GM19467 (cell line): ENCODE measurements around the gene BCKDHB.
A peak's percentile ranks its signal among the peaks of the same experiment; 100 is the strongest.
"Not testable (repeated sequence)": the region's sequence is repeated elsewhere in the genome, so short reads cannot be mapped to it uniquely, and the experiment has no call there.

ENCODE experiments used
- ATAC-seq: cut with Tn5 transposase; IDR thresholded peaks from one replicate; pipeline ENCODE4 v1.9.1; 2021; ENCODE audit warnings: mild to moderate bottlenecking, moderate library complexity; ENCODE audit not compliant: unreplicated experiment

The BCKDHB gene

DNA sequence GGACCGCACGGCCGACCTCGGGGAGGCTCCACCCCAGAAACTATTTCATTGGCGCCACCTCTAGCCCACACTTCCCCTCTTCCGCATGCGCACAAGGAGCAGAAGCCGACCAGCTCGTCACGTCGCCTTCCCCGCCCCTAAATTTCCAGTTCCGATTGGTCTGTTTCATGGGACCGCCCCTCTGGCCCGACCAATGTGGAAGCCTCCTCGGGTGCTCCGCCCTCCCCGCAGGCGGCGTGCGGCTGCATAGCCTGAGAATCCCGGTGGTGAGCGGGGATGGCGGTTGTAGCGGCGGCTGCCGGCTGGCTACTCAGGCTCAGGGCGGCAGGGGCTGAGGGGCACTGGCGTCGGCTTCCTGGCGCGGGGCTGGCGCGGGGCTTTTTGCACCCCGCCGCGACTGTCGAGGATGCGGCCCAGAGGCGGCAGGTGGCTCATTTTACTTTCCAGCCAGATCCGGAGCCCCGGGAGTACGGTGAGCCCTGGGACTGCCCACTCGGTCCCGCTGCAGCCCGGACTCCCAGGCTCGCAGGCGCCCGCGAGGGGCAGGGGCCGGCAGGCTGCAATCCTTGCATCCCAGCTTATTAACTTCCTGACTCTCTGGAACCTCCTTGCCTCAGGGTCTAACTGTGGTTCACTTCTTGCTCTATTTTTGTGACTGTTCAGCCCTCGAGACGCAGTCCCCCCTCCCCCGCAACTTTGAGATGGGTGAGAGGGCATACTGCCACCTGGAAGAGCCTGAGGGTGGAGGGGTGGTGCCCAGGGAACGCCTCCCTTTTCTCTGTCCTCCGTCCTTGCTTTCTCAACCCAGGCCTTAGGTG is at the start of gene BCKDHB:
TSS of gene BCKDHB (plus strand) at position 254 of the 818 bp plus-strand sequence. CDS start at position 277, 23 bp downstream.
- peak; percentile 99 for ATAC-seq

DNA sequence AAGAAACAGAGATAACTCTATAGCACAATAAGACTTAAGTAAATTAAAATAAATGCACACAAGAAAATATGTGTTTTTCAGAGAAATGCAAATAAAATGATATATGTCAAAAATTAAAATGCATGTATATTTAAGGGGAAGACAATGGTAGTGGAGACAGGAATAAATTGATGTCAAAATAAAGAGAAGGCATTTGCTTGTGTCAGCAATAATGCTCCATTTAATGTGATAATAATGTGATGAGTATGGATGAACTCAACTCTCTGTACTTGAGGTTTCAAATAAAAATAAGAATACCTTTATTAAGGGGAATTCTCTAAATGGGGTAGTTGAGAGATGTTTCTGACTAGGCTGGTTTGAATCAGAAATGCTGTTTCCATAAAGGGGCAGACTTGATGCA is 45.7 kb upstream of the BCKDHB start:
- ATAC-seq, result no peak

DNA sequence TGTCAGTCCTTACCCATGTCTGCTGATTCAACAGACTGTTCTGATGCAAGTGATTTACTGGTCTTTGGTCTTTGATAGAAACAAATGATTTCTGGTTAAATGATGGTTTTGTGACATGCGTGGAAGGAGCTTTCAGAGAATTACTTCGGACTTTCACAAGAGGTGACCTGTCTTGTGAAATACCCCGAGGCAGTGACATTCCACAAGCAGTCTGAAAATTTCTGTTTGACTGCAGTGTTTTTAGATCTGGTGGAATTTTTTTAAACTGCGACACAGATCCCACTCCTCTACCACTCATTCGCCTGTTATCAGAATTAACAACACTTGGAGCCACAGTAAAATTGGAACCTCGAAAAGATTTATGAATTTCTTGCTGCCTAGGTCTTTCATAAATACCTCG is 38.3 kb upstream of the BCKDHB start:
- not testable (repeated sequence) for ATAC-seq

DNA sequence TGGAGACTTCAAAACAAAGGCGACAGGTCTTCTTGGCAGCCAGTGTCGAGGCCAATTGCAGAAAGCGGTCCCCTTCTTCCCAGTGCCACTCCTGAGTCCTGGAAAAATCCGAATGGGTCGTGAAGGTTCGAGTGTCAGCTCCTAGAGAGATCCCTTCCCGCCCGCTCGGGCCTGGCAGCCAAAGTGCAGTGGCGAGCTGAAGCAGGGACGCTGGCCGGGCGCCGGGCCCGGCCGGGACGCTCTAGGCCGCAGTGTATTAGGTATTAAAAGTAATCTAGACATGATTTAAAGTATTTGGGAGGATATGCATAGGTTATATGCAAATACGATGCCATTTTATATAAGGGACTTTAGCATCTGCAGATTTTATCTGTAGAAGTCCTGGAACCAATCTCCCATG is 36.0 kb upstream of the BCKDHB start:
- ATAC-seq, result not testable (repeated sequence)

DNA sequence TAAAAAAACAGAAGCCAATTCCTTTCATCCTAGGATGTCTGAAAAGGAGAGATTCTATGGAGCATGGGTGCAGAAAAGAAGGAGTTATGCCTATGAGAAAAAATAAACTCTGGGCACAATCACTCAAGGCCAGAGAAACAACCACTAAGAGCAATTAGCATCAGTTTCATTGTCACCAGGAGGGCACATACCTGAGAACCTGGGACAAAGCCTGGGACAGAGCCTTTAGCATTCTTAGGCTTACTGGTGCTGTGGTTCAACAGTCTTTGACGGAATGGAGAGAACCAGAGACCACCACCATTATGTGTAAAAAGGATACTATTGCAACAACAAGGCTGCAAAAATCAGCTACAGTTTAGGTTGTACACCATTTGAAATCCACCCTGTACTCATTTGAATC is 29.4 kb upstream of the BCKDHB start:
- no peak for ATAC-seq

DNA sequence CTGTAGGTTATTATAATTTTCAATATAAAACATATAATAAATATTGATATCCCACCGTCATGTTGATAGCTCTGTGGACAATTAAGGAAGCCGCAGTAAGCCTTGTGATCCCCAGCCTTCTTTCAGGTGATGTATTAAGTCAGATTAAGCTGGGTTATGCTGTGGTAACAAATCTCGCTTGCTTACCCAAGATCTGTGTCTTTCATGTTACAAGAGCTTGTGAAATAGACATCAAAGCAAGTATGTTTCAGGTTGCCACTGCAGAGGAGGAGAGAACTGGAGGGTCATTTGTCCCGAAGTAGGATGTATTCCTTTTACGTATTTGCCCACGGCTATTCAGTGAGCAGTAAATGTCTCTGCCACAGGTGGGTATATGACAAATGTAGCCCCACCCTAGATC is 17.8 kb upstream of the BCKDHB start:
- no peak for ATAC-seq

GRCh38 chr6:80091506-80091905 is 15.0 kb upstream of the BCKDHB start:
- no peak for ATAC-seq

DNA sequence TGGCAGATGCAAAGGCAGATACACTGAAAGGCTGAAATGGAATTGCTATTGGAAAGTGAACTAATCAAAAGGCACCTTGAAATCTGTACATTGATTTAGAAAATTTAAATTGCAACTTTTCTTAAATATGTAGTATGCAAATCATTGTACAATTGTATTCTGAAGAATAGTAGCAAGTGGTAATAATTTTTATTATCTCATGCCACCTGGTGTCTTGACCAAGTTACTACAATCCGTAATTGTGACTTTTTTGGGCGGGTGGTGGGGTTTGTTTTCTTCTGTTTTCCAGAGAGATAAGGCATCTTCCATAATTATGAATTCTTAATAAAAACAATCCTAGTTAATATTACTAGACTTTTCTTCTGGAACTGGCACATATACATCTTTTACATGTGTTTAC is 12.5 kb upstream of the BCKDHB start:
- no peak for ATAC-seq

- no peak for ATAC-seq
These were observed 10.9 kb upstream of the BCKDHB start for GRCh38 chr6:80095600-80095999.

DNA sequence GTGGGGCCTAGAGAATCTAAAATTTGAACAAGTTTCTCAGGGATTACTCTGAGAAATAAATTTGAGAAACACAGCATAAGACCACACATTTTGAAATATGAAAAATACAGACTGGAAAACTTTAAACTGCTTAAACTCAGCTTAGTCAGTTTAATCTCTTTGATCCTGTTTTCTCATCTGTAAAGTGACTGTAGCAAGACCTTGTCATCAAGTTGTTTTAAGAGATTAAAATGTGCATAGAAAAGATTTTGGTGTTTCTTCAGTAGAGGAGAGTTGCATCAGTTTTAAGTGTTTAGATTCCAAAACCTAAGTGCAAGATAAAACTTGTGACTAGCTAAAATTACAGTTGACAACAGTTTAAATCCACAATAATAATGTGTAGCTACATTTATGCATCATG is 8.1 kb upstream of the BCKDHB start:
- no peak for ATAC-seq

DNA sequence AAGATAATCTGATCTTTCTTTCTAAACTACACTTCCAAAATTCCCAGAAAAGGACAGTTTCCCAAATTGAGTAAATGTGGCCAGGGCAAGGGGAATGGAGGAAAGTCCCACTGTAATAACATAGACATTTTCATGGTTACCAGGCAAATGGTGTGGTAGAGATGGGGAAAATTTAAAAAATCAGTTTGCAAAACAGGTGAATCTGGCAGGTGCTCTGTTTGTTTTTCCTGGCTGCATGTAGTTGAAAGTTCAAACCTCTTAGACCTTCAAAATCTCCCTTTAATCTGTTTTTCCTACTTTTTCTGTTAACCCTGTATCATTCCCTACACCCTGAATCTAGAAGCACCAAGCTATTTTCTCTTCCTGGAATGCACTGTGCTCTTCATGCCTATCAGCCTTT is 2.0 kb upstream of the BCKDHB start:
- ATAC-seq, result no peak

DNA sequence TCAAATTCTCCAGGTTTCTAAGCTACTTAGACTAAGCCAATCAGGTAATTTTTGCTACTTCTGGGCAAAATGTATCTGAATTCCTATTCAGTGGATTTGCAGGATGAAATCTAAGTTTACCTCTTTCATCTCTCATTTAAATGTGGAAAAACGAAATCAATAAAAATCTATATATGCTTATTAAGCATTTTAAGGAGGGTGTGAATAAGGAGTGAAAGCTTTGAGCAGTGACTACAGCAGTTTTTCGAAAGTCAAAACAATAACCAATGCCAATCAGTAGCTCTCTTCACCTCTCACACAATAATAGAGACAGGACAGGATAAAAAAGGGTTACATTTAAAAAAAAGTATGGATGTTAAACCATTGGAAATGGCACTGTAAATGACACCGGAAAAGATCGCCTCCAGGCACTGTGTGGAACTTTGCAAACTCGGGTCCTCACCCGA is 476 bp upstream of the BCKDHB start:
- peak; percentile 14 for ATAC-seq

GRCh38 chr6:80122576-80122975 is 16.1 kb downstream of the BCKDHB start:
- ATAC-seq, result not testable (repeated sequence)

DNA sequence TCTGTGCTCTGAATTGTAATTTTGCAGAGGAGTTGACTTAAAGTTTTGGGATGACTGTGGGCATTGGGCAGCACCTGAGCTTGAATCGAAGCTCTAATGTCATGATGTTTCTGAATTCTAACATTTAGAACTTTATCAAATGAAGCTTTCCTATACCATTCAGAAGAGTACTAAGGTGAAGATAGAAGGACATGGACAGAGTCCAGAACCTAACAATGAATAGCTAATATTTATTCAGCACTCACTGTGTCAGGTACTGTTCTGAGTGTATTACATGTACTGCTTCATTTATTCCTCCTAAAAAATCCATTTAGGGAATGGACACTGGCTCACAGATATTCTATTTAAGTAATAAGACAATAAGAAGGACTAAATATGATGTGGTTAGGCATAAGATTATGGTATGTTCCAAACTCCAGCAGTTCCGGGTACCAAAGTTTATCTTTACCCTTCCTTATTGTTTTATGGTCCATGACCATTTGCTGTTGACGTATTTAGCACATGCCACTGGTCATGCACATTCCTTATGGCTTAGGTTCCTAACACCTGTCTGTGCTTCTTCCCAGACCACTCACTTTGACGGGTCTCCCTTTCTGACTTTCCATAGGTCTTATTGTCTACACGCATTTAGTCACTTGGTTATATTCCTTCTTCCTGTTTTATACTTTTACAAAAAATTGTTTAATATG is 20.3 kb downstream of the BCKDHB start:
- ATAC-seq, result no peak

GRCh38 chr6:80129485-80129884 is 23.0 kb downstream of the BCKDHB start:
- ATAC-seq, result no peak

GRCh38 chr6:80133020-80133419 is 26.5 kb downstream of the BCKDHB start:
- ATAC-seq, result no peak

DNA sequence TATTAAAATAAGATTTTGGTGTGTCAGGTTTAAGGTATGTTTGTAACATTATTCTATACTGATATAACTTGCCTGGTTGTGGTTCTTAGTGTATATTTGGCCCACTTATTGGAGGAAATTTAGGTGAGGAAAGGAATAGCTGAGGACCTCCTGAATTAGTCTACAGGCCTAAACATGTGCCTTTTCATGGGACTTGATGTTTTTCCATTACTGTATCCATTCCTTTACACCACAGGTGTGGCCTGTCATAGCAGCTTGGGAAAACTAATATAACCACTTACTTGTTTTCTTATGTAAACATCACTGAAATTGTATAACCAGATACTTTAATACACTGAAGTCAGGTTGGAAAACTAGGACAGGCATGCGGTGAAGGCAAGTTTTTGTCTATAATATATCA is 27.6 kb downstream of the BCKDHB start:
- ATAC-seq, result no peak

DNA sequence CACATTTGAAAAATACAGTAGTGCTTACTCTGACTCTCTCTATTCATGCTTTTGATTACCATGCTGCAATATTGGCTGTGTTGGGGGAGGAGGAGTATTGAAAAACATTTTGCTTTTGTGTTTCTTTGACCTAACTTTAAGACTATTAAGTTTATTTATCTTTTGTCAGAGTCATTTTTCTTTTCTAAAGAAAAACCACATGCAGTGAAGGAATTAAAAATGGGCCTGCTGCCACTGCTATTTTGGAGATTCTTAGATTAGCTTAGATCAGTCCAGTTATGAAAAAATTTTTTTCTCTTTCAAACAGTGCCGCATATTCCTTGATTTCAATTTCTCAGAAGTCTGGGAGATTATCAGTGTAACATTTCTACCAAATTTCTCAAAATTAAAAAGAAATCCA is 36.1 kb downstream of the BCKDHB start:
- ATAC-seq, result no peak

GRCh38 chr6:80143419-80143937 is 37.0 kb downstream of the BCKDHB start:
- no peak for ATAC-seq

DNA sequence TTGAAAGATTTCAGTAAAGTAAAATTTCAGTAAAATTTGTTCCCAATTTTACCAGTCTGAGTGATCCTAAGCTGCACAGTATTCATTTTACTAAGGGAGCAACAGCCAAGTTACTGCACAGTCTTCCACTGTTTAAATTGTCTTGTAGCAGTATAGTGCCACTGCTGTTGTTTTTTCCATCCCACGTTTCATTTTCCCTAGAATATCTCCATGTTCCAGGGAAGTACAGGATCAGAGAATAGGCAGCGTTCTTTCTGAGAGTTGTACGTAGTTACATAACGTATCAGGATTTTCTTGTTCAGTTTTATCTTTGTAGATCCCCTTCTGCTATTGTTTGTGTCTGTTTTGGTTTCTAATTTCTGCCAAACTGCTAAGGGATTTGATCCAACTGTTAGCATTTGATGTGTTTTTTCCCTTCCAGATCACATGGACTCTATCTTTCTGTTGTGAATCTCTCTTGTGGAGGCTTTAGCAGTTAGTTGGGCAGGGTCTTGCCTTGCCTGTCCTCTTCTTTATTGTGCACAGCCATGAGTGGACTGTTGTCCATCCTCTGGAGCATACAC is 38.4 kb downstream of the BCKDHB start:
- no peak for ATAC-seq

DNA sequence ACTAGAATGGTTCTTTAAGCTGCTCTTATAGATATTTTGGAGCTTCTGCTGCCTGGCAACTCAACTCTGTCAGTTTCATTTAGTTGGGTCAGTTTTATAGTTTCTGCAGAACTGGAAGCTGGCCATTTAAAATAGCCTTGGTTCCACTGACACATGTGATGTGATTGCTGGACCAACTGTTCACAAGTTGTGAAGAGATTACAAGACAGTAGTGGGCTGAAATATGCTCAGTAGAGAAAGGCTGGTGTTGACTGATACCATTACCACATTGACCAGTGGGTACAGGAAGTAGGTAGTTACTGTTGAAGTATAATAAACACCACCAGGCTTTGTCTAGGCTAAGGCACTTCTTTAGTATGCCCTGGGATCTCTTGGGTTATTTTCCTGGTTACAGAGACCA is 39.0 kb downstream of the BCKDHB start:
- peak; percentile 58 for ATAC-seq

- ATAC-seq, result no peak
These were observed 39.5 kb downstream of the BCKDHB start for GRCh38 chr6:80145921-80146320.
